Subcutaneous abdominal adipose tissue (tissue), 5 donors: ENCODE measurements around the gene SLK.

Source experiments
- H3K27ac ChIP-seq: one replicate; pipeline ENCODE4 v1.7.0; 2013; ENCODE audit warnings: low read depth, mild to moderate bottlenecking, inconsistent platforms, low read length, moderate library complexity
- H3K27me3 ChIP-seq, 5 donors: one replicate each; pipeline ENCODE4 v1.7.0; 2013; ENCODE audit warnings: low read length in 5 of 5, inconsistent platforms in 1 of 5; ENCODE audit not compliant: control insufficient read depth in 5 of 5, insufficient read depth in 4 of 5
- H3K36me3 ChIP-seq, 5 donors: one replicate each; pipeline ENCODE4 v1.7.0; 2013; ENCODE audit warnings: low read length in 5 of 5; ENCODE audit not compliant: control insufficient read depth in 5 of 5, insufficient read depth in 5 of 5
- H3K4me1 ChIP-seq, 5 donors: one replicate each; pipeline ENCODE4 v1.7.0; 2013; ENCODE audit warnings: low read length in 5 of 5, mild to moderate bottlenecking in 3 of 5, moderate library complexity in 1 of 5; ENCODE audit not compliant: control insufficient read depth in 5 of 5, insufficient read depth in 5 of 5
- H3K4me3 ChIP-seq, 5 donors: one replicate each; pipeline ENCODE4 v1.7.0; 2013; ENCODE audit warnings: low read length in 5 of 5, low read depth in 1 of 5
- H3K9ac ChIP-seq, 5 donors: one replicate each; pipeline ENCODE4 v1.7.0; 2013; ENCODE audit warnings: low read length in 5 of 5, mild to moderate bottlenecking in 4 of 5, moderate library complexity in 3 of 5
- H3K9me3 ChIP-seq, 5 donors: one replicate each; pipeline ENCODE4 v1.7.0; 2013; ENCODE audit warnings: low read length in 5 of 5; ENCODE audit not compliant: control insufficient read depth in 5 of 5
- donor health status: healthy.
- donor health status: healthy.
- donor health status: healthy.
- donor health status: healthy.
- donor health status: healthy.

Gene SLK

DNA sequence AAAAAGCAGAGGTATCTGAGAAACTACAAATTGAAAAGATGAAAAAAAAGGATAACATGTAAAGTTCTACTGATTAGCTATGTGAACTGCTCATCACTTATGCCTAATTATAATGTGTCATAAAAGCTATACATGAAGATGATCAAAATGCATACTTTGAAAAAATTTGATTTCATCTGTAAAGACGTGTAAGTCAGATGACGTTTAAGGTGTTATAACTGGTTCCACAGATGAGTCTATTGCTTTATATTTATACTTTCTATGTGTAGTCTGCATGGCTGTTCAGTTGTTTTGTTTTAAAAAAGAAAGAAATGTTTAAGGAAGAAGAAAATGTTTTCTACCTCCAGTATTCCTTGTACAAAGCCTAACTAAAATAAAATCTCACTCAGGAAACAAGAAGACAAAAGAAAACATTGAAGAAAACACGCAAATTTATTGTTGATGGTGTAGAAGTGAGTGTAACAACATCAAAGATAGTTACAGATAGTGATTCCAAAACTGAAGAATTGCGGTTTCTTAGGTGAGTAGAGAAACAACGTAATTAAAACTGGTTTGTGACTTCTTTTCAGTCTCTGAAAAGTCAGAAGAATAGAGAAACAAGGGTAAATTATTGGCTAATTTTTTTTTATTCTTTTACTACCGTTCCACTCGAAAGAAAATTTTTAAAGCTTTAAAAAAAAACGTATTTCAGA, 38.4 kb downstream of the SLK start:
- H3K4me3 ChIP-seq: no peak overlapping the region
- H3K4me1 ChIP-seq: no peaks in the 10 kb centered on the region
- no peaks in the 10 kb centered on the region for H3K9me3 ChIP-seq
- no peak overlapping the region for H3K27ac ChIP-seq
- H3K9ac ChIP-seq: no peak overlapping the region
- H3K27me3 ChIP-seq: no peaks in the 10 kb centered on the region
- H3K36me3 ChIP-seq: peaks cover 45 to 70% (median 64%) of the 10 kb centered on the region in 5 donors

GRCh38 chr10:104011904-104012303, 45.0 kb downstream of the SLK start:
- Histone ChIP-seq H3K27me3 (no peaks in the 10 kb centered on the region), H3K36me3 (peaks cover 13 to 31% (median 27%) of the 10 kb centered on the region in 5 donors), H3K4me1 (no peaks in the 10 kb centered on the region), H3K27ac (no peak overlapping the region), H3K9me3 (no peaks in the 10 kb centered on the region), H3K9ac (no peak overlapping the region), H3K4me3 (no peak overlapping the region)

- Histone ChIP-seq H3K36me3 (peaks cover 11 to 32% (median 24%) of the 10 kb centered on the region in 5 donors), H3K27ac (no peak overlapping the region), H3K4me1 (no peaks in the 10 kb centered on the region), H3K4me3 (no peak overlapping the region), H3K9me3 (no peaks in the 10 kb centered on the region), H3K9ac (no peak overlapping the region), H3K27me3 (no peaks in the 10 kb centered on the region)
Observed at GRCh38 chr10:104013489-104013888, 46.5 kb downstream of the SLK start.

GRCh38 chr10:104014176-104014575, 47.2 kb downstream of the SLK start:
- Histone ChIP-seq H3K4me1 (no peaks in the 10 kb centered on the region), H3K4me3 (no peak overlapping the region), H3K9me3 (no peaks in the 10 kb centered on the region), H3K9ac (no peak overlapping the region), H3K27me3 (no peaks in the 10 kb centered on the region), H3K36me3 (peaks cover 11 to 34% (median 30%) of the 10 kb centered on the region in 5 donors), H3K27ac (no peak overlapping the region)

DNA sequence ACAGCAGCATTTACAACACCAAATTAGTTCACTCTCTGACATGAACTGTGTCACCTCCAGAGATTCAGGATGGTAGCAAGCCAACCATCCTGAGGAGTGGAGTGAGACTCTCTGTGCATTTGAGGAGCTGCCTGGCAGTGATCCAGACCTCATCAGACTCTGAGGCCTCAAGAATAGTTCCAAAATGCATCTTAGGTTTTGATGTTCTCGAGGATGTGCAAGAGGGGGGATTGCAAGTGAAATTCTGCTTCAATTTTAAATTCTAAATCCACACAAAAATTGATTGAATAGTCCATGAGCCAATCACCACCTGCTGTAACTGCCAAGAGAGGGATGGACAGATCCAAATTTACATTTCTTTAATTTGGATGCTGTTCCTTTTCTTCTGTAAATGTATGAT, 49.7 kb downstream of the SLK start:
- H3K4me1 ChIP-seq: no peaks in the 10 kb centered on the region
- H3K36me3 ChIP-seq: peaks cover 27 to 54% (median 39%) of the 10 kb centered on the region in 5 donors
- H3K4me3 ChIP-seq: no peak overlapping the region
- H3K27me3 ChIP-seq: no peaks in the 10 kb centered on the region
- H3K9ac ChIP-seq: no peak overlapping the region
- H3K9me3 ChIP-seq: no peaks in the 10 kb centered on the region
- no peak overlapping the region for H3K27ac ChIP-seq

DNA sequence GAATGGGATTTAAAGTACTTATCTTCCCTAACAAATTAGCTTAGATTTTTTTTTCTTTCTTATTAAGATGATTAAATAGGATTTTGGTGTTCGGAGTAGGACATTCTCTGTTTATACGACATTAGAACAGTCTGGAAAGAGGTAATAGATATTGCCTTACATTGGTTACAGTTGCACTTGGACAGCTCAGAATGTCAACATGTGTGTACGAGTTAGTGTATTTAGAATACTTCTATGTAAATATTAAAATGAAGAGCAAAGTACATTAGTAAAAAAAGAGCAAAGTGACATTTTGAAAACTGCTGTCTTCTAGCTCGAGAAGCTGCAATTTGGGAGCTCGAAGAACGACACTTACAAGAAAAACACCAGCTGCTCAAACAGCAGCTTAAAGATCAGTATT, 51.5 kb downstream of the SLK start:
- no peaks in the 10 kb centered on the region for H3K9me3 ChIP-seq
- no peak overlapping the region for H3K9ac ChIP-seq
- peaks cover 37 to 66% (median 54%) of the 10 kb centered on the region in 5 donors for H3K36me3 ChIP-seq
- H3K4me3 ChIP-seq: no peak overlapping the region
- H3K4me1 ChIP-seq: no peaks in the 10 kb centered on the region
- H3K27me3 ChIP-seq: no peaks in the 10 kb centered on the region
- no peak overlapping the region for H3K27ac ChIP-seq

- Histone ChIP-seq H3K9ac (no peak overlapping the region), H3K4me1 (peaks cover 0 to 10% (median 0%) of the 10 kb centered on the region in 5 donors), H3K4me3 (no peak overlapping the region), H3K36me3 (peaks cover 48 to 77% (median 63%) of the 10 kb centered on the region in 5 donors), H3K27ac (no peak overlapping the region), H3K9me3 (no peaks in the 10 kb centered on the region), H3K27me3 (no peaks in the 10 kb centered on the region)
Observed at GRCh38 chr10:104020020-104020419, 53.1 kb downstream of the SLK start.

GRCh38 chr10:104021246-104021645, 54.3 kb downstream of the SLK start:
- H3K27ac ChIP-seq: no peak overlapping the region
- H3K36me3 ChIP-seq: peaks cover 53 to 80% (median 72%) of the 10 kb centered on the region in 5 donors
- no peak overlapping the region for H3K4me3 ChIP-seq
- H3K9me3 ChIP-seq: no peaks in the 10 kb centered on the region
- H3K4me1 ChIP-seq: peaks cover 0 to 12% (median 0%) of the 10 kb centered on the region in 5 donors
- no peaks in the 10 kb centered on the region for H3K27me3 ChIP-seq
- H3K9ac ChIP-seq: no peak overlapping the region

GRCh38 chr10:104022026-104022425, 55.1 kb downstream of the SLK start:
- H3K9ac ChIP-seq: no peak overlapping the region
- H3K4me1 ChIP-seq: peaks cover 0 to 12% (median 0%) of the 10 kb centered on the region in 5 donors
- no peak overlapping the region for H3K4me3 ChIP-seq
- H3K36me3 ChIP-seq: peaks cover 53 to 80% (median 78%) of the 10 kb centered on the region in 5 donors
- H3K27ac ChIP-seq: no peak overlapping the region
- no peaks in the 10 kb centered on the region for H3K27me3 ChIP-seq
- H3K9me3 ChIP-seq: no peaks in the 10 kb centered on the region

- peaks cover 50 to 66% (median 63%) of the 10 kb centered on the region in 5 donors for H3K36me3 ChIP-seq
- H3K9ac ChIP-seq: no peak overlapping the region
- H3K27ac ChIP-seq: peak overlapping the region; percentile 19
- H3K4me1 ChIP-seq: peaks cover 0 to 12% (median 0%) of the 10 kb centered on the region in 5 donors
- H3K4me3 ChIP-seq: no peak overlapping the region
- no peaks in the 10 kb centered on the region for H3K9me3 ChIP-seq
- no peaks in the 10 kb centered on the region for H3K27me3 ChIP-seq
Observed at GRCh38 chr10:104025524-104025923, 58.6 kb downstream of the SLK start.
